HFF-Myc (cell line): ENCODE results near the gene COL17A1.

Experiments
- DNase-seq: peaks from one replicate; pipeline ENCODE4 v3.0.0-alpha.2; 2011; ENCODE audit warnings: low read depth; ENCODE audit errors: extremely low read depth
- H3K4me3 ChIP-seq: replicated peaks from 2 replicates; pipeline ENCODE4 v1.5.1; 2011; ENCODE audit warnings: low read depth, mild to moderate bottlenecking, control low read depth, low read length
- CTCF ChIP-seq: IDR thresholded peaks from 2 replicates; pipeline ENCODE4 v1.5.1; 2012; ENCODE audit warnings: mild to moderate bottlenecking, low read depth, low read length, control low read depth; ENCODE audit errors: missing control alignments

The COL17A1 gene

DNA sequence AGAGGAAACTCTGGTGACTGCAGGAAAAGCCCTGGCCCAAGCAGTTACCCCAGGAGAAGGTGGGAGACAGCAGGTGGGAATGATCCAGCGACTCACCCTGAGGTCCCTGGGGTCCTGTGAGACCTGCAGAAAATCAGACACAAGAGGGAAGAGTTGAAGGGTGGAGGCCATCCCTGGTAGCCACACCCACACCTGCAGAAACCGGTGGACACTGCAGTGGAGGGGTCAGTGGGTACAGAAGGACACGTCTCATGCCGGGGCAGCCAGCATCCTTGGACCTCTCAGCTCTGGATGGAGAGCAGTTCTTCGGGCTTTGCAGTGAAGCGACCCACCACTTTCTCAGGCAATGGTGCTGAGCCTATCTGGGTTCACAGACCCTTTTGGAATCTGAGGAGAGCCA lies 39.0 kb downstream of the COL17A1 start:
- no peak for TF ChIP-seq CTCF
- no peak for DNase-seq
- no peak overlapping the region for H3K4me3 ChIP-seq

DNA sequence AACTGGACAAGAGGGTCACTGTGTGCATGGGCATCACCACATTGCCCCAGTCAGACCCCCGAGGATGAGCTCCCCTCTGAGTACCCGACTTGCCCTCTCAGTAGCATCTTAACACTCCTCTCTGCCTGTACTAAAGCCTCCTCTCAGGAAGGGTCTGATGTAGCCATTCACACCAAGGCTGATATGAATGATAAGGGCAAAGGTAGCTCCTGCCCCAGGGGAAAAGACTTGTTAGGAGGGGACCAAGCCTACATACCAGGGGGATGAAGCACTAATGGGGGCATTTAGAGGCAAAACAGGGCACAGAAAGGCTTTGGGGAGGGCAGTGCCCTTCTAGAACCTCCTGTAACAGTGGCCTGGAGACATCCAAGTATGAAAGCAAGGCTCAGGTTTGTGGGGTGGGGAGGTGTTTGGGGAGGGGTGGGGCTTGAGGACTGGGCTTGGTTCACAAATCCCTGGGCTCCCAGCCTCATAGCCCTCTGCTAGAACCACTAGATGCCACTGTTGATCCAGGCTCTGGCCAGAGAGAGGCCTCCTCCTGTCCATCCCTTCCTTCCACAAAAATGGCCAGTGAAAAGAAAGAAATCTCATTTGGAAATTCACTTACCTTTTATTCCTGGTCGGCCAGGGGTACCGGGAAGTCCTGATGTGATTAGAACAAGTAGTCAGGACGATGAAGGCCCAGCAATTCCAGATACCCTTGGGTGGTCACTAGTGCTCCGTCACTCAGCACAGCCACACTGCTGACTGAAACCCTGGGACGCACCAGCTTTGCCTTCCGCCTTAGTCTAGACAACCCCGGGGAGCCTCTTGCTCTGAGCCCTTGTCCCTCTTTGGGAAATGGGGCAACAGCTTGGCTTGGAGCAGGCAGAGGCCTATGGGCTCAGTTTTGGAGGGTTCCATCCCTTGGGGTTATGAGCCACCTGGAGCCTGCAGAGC lies 40.3 kb downstream of the COL17A1 start:
- no peak overlapping the region for H3K4me3 ChIP-seq
- TF ChIP-seq CTCF, result peak; percentile 70
- peak; percentile 21 for DNase-seq

- TF ChIP-seq CTCF, result no peak
- DNase-seq, result no peak
- H3K4me3 ChIP-seq, result no peak overlapping the region
Measured at GRCh38 chr10:104043854-104044253, 41.8 kb downstream of the COL17A1 start.

DNA sequence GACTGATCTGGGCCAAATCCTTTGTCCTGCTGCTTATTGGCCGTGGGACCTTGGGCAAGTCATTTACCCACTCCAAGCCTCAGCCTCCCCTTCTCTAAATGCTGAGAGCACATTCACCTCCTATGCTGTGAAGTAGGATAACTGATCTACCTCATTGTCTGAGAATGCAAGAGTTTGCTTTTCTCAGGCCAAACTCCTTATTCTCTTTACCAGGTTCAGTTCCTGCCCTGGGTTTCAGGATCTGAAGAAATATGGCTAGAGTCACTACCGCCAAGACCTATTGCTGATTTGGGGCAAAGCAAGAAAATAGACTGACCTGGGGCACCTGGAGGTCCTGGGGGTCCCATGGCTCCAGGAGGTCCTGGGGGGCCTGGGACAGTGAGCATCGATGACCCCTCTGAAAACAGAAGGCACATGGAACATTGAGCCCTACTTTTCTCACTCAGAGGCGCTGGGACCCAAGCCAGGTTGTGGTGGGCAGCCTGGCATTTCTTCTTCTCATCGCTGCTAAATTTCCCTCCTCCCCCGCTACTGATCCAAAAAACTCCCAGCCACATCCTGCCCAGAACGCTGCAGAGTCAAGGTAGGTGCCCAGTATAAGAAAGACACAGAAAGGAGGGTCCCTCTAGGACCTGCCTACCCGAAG lies 42.4 kb downstream of the COL17A1 start:
- no peak overlapping the region for H3K4me3 ChIP-seq
- DNase-seq, result no peak
- TF ChIP-seq CTCF, result no peak

DNA sequence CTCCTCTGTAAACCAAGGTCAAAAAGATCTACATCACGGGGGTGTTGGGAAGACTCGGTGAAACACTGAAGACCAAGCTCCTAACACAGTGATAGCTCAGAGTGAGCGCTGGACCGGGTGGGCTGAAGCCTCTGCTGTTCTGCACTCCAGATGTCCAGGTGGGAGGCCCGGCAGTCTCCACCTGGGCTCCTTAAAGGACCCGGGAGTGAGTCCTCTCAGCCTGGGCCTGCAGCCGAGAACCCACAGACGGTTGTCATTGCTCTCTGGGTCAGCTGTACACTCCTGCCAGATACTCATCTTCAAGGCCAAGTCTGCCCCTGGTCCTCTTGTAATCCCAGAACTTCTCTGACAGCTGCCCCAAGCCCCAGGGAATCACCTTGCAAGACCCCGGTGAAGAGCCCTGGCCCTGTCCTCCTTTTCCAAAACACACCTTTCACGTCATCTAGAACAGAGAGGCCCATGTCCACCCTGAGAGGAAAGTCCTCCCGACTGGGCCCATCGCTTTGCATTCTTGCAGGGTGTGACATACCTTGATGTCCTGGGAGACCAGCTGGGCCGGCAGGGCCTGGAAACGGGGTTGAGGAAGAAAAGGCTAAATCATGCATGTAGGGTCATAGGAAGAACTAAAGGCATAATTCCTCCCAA lies 43.7 kb downstream of the COL17A1 start:
- TF ChIP-seq CTCF, result no peak
- no peak for DNase-seq
- no peak overlapping the region for H3K4me3 ChIP-seq

DNA sequence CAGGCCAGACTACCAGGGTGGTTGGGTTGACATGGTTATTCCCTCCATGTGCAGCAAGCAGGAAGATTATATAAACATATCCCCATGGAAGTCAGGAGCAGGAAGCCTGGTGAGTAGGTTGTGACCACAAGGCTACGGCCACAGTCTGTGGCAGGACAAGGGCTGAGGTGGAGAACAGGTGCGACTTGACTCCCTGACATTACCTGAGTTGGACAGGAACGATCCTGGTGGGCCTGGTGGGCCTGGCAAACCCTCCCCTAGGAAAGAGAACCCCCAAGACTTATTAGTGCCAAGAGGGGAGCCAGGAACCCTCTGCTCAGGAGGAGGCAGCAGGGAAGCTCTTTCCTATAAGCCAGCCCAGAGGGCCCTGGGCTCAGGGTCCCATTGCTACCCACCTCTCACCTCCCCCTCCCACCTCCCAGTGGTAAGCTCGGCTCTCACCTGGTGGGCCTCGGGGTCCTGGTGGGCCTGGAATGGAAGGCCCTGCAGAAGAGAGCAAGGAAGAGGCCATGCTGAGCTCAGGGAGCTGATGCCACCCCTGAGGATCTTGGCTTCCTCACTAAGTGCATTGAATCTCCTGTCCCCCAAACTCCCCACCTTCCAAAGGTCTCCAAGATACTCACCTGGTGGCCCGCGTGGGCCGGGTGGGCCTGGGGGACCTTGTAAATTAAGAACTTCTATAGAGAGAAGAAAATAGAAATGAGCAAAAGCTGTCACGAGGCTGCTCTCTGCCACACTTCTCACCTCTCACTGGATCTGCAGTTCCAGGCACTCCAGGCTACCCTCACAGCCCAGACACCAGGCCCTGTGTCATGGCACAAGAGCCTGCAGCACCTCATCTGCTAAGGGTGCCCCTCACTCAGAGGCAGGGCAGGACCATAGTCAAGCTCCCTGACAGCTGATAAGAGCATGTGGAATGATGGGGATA lies 44.6 kb downstream of the COL17A1 start:
- H3K4me3 ChIP-seq, result no peak overlapping the region
- TF ChIP-seq CTCF, result no peak
- no peak for DNase-seq
